Nephron progenitor cell (in vitro differentiated cells): ENCODE results near the gene GINM1.
A peak's percentile ranks its signal among the peaks of the same experiment; 100 is the strongest.

Source experiments
- DNase-seq: peaks from one replicate; pipeline ENCODE4 v3.0.0; 2021
- H3K27ac Mint-ChIP-seq: 2 replicates; pipeline ENCODE4 v1.8.0; 2021; ENCODE audit warnings: mild to moderate bottlenecking, moderate library complexity, mixed read lengths
- H3K27me3 Mint-ChIP-seq: 2 replicates; pipeline ENCODE4 v1.8.0; 2021; ENCODE audit warnings: mild to moderate bottlenecking, low read depth, mixed read lengths; ENCODE audit not compliant: poor library complexity
- H3K36me3 Mint-ChIP-seq: 2 replicates; pipeline ENCODE4 v1.8.0; 2021; ENCODE audit warnings: low read depth, mixed read lengths
- H3K4me1 Mint-ChIP-seq: 2 replicates; pipeline ENCODE4 v1.8.0; 2021; ENCODE audit warnings: mixed read lengths
- H3K4me3 Mint-ChIP-seq: 2 replicates; pipeline ENCODE4 v1.8.0; 2021; ENCODE audit warnings: mild to moderate bottlenecking, moderate library complexity, mixed read lengths
- H3K9me3 Mint-ChIP-seq: 2 replicates; pipeline ENCODE4 v1.8.0; 2021; ENCODE audit warnings: mild to moderate bottlenecking, moderate library complexity, mixed read lengths
- TF ChIP-seq, protein P1 (sequence below): fragments of 200-600 bp; sonication (generic); IDR thresholded peaks from 2 replicates; pipeline ENCODE4 v1.5.0; 2021; ENCODE audit warnings: antibody characterized with exemption

GINM1 gene

DNA sequence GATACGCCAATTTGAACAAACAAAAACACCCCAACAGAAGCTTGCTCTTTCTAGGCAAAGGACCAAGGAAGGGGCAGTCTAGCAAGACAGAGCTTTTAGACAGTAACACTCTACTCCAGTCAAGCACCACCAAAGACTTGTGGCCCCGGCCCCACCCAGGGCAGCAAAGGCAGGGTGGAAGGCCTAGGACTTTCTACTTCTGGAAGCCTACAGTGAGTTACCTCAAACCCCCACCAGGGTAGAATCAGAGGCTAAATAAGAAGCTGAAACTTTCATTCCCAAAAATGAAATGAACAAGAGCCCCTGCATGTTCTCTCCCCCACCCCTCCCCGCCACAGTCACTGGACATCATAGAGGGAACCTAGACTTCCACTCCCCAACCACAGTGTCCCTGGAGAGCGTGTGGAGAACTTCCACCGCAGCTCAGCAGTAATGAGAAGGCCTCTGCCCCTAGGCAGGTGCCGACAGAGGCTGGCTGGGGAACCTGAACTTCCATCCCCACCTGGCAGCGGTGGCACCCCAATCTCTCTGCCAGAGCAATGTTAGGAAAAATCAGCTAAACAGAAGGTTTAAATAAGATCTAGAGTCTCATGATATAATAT is 42.3 kb downstream of the GINM1 start:
- DNase-seq = no peak
- Mint-ChIP-seq H3K9me3 (peaks cover 11% of the 10 kb centered on the region), H3K27me3 (no peaks in the 10 kb centered on the region), H3K36me3 (peaks cover 31% of the 10 kb centered on the region), H3K4me3 (no peak overlapping the region), H3K4me1 (no peaks in the 10 kb centered on the region), H3K27ac (no peak overlapping the region)
- TF ChIP-seq, protein P1, sequence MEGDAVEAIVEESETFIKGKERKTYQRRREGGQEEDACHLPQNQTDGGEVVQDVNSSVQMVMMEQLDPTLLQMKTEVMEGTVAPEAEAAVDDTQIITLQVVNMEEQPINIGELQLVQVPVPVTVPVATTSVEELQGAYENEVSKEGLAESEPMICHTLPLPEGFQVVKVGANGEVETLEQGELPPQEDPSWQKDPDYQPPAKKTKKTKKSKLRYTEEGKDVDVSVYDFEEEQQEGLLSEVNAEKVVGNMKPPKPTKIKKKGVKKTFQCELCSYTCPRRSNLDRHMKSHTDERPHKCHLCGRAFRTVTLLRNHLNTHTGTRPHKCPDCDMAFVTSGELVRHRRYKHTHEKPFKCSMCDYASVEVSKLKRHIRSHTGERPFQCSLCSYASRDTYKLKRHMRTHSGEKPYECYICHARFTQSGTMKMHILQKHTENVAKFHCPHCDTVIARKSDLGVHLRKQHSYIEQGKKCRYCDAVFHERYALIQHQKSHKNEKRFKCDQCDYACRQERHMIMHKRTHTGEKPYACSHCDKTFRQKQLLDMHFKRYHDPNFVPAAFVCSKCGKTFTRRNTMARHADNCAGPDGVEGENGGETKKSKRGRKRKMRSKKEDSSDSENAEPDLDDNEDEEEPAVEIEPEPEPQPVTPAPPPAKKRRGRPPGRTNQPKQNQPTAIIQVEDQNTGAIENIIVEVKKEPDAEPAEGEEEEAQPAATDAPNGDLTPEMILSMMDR = no peak

DNA sequence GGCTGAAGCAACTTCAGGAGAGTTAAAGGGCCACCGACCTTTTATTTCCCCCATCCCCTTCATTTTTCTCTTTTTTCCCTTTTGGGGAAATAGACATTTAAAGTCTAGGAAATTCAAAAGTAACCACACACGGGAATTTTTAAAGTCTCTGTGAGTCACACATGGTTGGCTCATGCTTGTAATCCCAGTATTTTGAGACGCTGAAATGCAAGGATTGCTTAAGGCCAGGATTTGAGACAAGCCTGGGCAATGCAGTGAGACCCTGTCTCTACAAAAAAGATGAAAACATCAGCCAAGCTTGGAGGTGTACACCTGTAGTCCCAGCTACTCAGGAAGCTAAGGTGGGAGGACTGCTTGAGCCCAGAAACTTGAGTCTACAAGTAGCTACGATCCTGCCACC is 48.2 kb downstream of the GINM1 start:
- peaks cover 18% of the 10 kb centered on the region for H3K9me3 Mint-ChIP-seq
- DNase-seq = no peak
- TF ChIP-seq, protein P1 = no peak
- no peaks in the 10 kb centered on the region for H3K27me3 Mint-ChIP-seq
- peaks cover 65% of the 10 kb centered on the region for H3K36me3 Mint-ChIP-seq
- H3K27ac Mint-ChIP-seq = no peak overlapping the region
- H3K4me3 Mint-ChIP-seq = no peak overlapping the region
- no peaks in the 10 kb centered on the region for H3K4me1 Mint-ChIP-seq

DNA sequence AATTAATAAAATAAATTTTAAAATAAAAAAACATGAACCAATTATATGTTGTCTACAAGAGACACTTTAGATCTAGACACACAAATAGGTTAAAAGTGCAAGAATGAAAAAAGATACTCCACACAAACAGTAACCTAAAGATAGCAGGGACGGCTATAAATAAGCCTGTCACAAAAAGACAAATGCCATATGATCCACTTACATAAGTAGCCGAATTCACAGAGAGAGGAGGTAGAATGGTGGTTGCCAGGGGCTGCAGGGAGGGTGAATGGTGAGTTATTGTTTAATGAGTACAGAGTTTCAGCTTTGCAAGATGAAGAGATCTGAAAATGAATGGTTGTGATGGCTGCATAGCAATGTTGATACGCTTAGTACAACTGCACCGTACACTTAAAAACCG is 49.6 kb downstream of the GINM1 start:
- DNase-seq = no peak
- Mint-ChIP-seq H3K27me3 (no peaks in the 10 kb centered on the region), H3K9me3 (peaks cover 18% of the 10 kb centered on the region), H3K4me3 (no peak overlapping the region), H3K4me1 (no peaks in the 10 kb centered on the region), H3K27ac (no peak overlapping the region), H3K36me3 (peaks cover 74% of the 10 kb centered on the region)
- TF ChIP-seq, protein P1 = no peak

DNA sequence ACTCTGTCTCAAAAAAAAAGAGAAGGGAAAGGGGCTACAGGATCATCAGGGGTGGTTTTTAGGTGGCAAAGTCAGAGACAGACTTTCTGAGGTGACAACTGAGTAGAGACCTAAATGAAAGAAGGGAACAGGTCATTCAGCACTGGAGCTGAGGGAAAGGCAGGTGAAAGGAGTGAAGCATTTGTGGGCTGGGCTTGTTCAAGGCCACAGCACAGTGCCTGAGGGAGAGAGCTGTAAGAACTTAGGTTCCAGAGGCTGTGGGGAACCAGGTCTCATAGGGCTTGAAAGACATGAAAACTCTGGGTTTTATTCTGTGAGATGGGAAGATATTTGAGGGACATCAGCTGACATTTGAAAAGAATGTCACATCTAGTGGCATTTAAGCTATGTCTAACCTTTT is 61.5 kb downstream of the GINM1 start:
- H3K4me1 Mint-ChIP-seq = no peaks in the 10 kb centered on the region
- peaks cover 57% of the 10 kb centered on the region for H3K36me3 Mint-ChIP-seq
- TF ChIP-seq, protein P1 = no peak
- no peak overlapping the region for H3K27ac Mint-ChIP-seq
- no peaks in the 10 kb centered on the region for H3K27me3 Mint-ChIP-seq
- H3K9me3 Mint-ChIP-seq = no peaks in the 10 kb centered on the region
- DNase-seq = no peak
- H3K4me3 Mint-ChIP-seq = no peak overlapping the region

DNA sequence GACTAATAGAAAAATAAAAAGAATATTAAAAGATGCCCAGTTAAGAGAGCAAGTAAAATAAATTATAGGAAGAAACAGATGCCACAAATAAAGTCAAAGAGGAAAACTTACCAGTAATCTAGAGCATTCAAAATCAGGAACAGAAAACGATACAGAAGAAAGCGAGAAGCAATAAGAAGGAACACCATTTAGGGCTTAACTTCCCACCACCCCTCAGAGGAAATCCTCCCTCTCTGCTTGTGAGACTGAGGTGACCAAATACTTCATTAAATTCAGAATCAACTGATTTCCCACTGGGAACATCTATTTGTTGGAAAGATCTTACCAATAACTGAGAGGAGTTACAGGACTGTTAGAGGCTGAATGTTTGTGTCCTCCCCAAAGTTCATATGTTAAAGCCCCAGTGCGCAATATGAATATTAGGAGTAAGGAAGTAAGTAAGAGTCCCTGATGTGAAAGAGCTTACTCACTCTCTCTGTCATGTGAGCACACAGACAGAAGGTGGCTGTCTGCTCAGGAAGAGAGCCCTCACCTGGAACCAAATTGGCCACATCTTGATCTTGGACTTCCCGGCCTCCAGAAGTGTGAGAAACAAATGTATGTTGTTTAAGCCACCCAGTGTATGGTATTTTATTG is 62.8 kb downstream of the GINM1 start:
- DNase-seq = no peak
- Mint-ChIP-seq H3K4me3 (no peak overlapping the region), H3K27ac (peak overlapping the region; percentile 1), H3K4me1 (no peaks in the 10 kb centered on the region), H3K36me3 (peaks cover 48% of the 10 kb centered on the region), H3K27me3 (no peaks in the 10 kb centered on the region), H3K9me3 (no peaks in the 10 kb centered on the region)
- TF ChIP-seq, protein P1 = no peak

DNA sequence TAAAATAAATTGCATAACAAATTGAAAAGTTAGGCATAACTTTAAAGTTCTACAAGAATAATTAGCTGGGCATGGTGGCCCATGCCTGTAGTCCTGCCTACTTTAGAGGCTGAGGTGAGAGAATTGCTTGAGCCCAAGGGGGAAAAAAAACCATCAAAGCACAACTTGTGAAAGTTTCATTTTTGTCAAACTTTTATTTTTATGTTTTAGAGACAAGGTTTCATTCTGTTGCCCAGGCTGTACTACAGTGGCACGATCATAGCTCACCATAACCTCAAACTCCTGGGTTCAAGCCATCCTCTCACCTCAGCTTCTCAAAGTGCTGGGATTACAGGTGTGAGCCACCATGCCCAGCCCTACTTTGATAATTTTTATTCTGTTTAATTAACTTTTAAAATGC is 68.1 kb downstream of the GINM1 start:
- Mint-ChIP-seq H3K4me1 (no peaks in the 10 kb centered on the region), H3K27ac (no peak overlapping the region)
- TF ChIP-seq, protein P1 = no peak

More for the DNA sequence above, 68.1 kb downstream of the GINM1 start:
- Mint-ChIP-seq H3K9me3 (no peaks in the 10 kb centered on the region), H3K4me3 (no peak overlapping the region), H3K27me3 (no peaks in the 10 kb centered on the region), H3K36me3 (peaks cover 34% of the 10 kb centered on the region)
- DNase-seq = no peak
